Measurements from ENCODE around the gene PASK.

DNA sequence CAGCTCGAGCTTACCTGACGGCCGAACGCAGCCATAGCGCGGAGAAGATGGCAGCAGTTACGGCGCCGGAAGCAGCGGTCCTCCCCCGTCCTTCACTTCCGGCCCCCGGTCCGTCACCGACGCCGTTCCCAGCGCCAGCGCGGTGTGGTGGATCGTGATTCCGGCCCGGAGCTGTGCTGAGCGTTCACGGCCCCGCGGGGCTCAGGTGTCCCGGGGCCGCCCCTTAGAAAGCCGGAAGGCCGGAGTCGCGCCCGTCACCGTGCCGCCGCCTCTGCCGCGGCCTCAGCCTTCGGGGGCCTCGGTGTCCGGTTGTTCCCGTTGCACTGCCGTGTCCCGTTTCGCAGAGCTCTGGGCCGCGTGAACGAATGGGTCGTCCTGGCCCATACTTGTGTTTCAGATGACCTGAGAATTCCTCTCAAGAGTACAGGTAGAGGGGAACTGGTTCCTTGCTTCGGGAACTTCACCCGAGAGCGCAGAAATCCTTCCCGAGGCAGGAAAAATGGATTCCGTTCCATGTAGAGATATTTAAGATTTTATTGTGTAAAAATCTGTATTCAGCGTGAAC, 47.0 kb downstream of the PASK start, which contains the start of gene MTERF4:
- TF ChIP-seq TOE1 (IDR thresholded peaks at IDR 0.05; ENCODE audit: borderline replicate concordance) (peak; percentile 69; the same call in 1 of the 2 replicates), TOE1 (CRISPR knock-in tag; IDR thresholded peaks at IDR 0.05; ENCODE audit: borderline replicate concordance, low read depth) (no peak), FOXM1 (IDR thresholded peaks at IDR 0.05; ENCODE audit: low read depth) (no peak), FOXM1 (CRISPR knock-in tag; IDR thresholded peaks at IDR 0.05; ENCODE audit: low read depth) (peak; percentile 75; the same call in 1 of the 2 replicates)
